Activated CD8-positive, alpha-beta T cell treated with anti-CD3 and anti-CD28 coated beads, Interleukin-2, amount 10 ng/mL, durations not matched to agents 7 days and 5 days (primary cell): ENCODE data around the gene KCNQ4. TPM values are rescaled to one million over a fixed set of nuclear protein-coding genes. Genes with fewer than 3 reads are reported as not detected.

Experiments
- ATAC-seq: fragments of 150-1000 bp; cut with Tn5 transposase; one replicate; pipeline ENCODE4 v1.10.0; 2021; ENCODE audit warnings: moderate library complexity
- CTCF ChIA-PET: fragments of 350-600 bp; sonication (Branson Sonifier 250); formaldehyde crosslinking; loops from one replicate; lab custom pipeline; 2021; ENCODE audit warnings: antibody characterized with exemption; lab: Charles Lee
- POLR2A ChIA-PET: fragments of 350-600 bp; sonication (Branson Sonifier 250); formaldehyde crosslinking; loops from one replicate; lab custom pipeline; 2021; ENCODE audit warnings: antibody characterized with exemption; lab: Charles Lee
- DNase-seq: peaks from one replicate; pipeline ENCODE4 v3.0.0-alpha.2; 2020
- H3K27ac Mint-ChIP-seq: one replicate; pipeline ENCODE4 v1.8.0; 2021; ENCODE audit warnings: mild to moderate bottlenecking, mixed read lengths
- H3K27me3 Mint-ChIP-seq: one replicate; pipeline ENCODE4 v1.8.0; 2021; ENCODE audit warnings: low read depth, mixed read lengths
- H3K36me3 Mint-ChIP-seq: one replicate; pipeline ENCODE4 v1.8.0; 2021; ENCODE audit warnings: low read depth, mixed read lengths
- H3K4me1 Mint-ChIP-seq: one replicate; pipeline ENCODE4 v1.8.0; 2021; ENCODE audit warnings: low read depth, mixed read lengths
- H3K4me3 Mint-ChIP-seq: one replicate; pipeline ENCODE4 v1.8.0; 2021; ENCODE audit warnings: mild to moderate bottlenecking, mixed read lengths
- H3K9me3 Mint-ChIP-seq: one replicate; pipeline ENCODE4 v1.8.0; 2022; ENCODE audit warnings: mixed read lengths; ENCODE audit not compliant: insufficient read depth
- total RNA-seq, 2 experiments: library from RNA; stranded (reverse); gene quantifications; one replicate each; pipeline ENCODE4 v1.2.3, GENCODE V29; 2021

The KCNQ4 gene
- total RNA-seq, 2 experiments from 2014 or later = 0.73 to 0.87 TPM

GRCh38 chr1:40780678-40781607 is 2.6 kb upstream of the KCNQ4 start:
- peaks cover 18% of the 10 kb centered on the region for H3K36me3 Mint-ChIP-seq
- POLR2A ChIA-PET = interaction anchor here (1.7 kb wide), 1 partner anchor 69 kb away, joined by 5 read pairs; no protein-coding TSS in a partner anchor

GRCh38 chr1:40781608-40781971 is 2.0 kb upstream of the KCNQ4 start:
- ATAC-seq = no peak
- Mint-ChIP-seq H3K4me3 (no peak overlapping the region), H3K36me3 (peaks cover 11% of the 10 kb centered on the region), H3K4me1 (peaks cover 30% of the 10 kb centered on the region), H3K27ac (no peak overlapping the region), H3K9me3 (peaks cover 3% of the 10 kb centered on the region), H3K27me3 (peaks cover 27% of the 10 kb centered on the region)
- ChIA-PET CTCF (interaction anchor here (1.1 kb wide), 2 partner anchors 16 to 169 kb away, joined by 3 to 4 read pairs; no protein-coding TSS in a partner anchor), POLR2A (no interaction called here)
- no peak for DNase-seq

More at GRCh38 chr1:40780678-40781607, 2.6 kb upstream of the KCNQ4 start:
- Mint-ChIP-seq H3K9me3 (peaks cover 3% of the 10 kb centered on the region), H3K27ac (no peak overlapping the region), H3K4me3 (no peak overlapping the region), H3K4me1 (peaks cover 27% of the 10 kb centered on the region), H3K27me3 (peaks cover 27% of the 10 kb centered on the region)
- DNase-seq = no peak
- CTCF ChIA-PET = interaction anchor here (1.1 to 1.3 kb wide), 3 partner anchors 17 to 168 kb away, joined by 3 to 4 read pairs (median 3); no protein-coding TSS in a partner anchor
- ATAC-seq = no peak

DNA sequence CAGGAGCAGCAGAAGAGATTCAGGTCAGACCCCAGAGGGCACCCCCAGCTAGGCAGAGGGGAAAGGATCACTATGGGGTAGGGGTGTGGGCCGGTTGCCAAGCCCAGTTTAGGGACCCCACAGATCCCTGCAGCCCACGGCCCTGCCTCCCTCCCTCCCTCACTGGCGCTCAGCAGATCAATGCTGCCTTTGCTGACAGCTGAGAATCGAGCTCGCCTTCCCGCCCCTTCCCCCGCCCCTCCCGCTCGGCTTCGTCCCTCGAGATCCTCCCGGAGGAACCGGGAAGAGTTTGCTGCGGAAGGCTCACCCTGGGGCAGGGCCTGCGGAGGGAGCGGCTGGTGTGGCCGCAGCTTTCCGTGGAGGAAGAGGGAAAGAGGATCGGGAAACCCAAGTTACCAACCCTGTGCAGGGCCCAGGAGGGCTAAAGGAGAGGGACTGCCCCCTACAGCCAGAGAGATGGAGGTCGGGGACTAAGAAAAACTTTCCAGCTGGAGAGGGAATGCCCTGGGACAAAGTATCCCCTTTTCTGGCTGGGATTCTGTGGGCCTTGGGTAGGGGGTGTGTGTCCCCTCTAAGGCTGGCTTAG is 1.1 kb upstream of the KCNQ4 start:
- ChIA-PET POLR2A (interaction anchor here (1.2 kb wide), 1 partner anchor 13 kb away, joined by 5 read pairs; no protein-coding TSS in a partner anchor), CTCF (interaction anchor here (1.1 to 1.2 kb wide), 2 partner anchors 26 to 67 kb away, joined by 3 to 4 read pairs; no protein-coding TSS in a partner anchor)
- H3K4me1 Mint-ChIP-seq = peaks cover 33% of the 10 kb centered on the region
- ATAC-seq (no peak), DNase-seq (no peak)
- H3K27ac Mint-ChIP-seq = no peak overlapping the region
- H3K9me3 Mint-ChIP-seq = peaks cover under 1% of the 10 kb centered on the region
- H3K36me3 Mint-ChIP-seq = peaks cover 4% of the 10 kb centered on the region
- H3K27me3 Mint-ChIP-seq = peaks cover 27% of the 10 kb centered on the region
- no peak overlapping the region for H3K4me3 Mint-ChIP-seq

- Mint-ChIP-seq H3K36me3 (no peaks in the 10 kb centered on the region), H3K4me3 (peak overlapping the region; percentile 17), H3K27me3 (peaks cover 27% of the 10 kb centered on the region), H3K4me1 (peaks cover 26% of the 10 kb centered on the region), H3K9me3 (no peaks in the 10 kb centered on the region), H3K27ac (no peak overlapping the region)
- POLR2A ChIA-PET = no interaction called here
- no peak for DNase-seq
- CTCF ChIA-PET = interaction anchor here (1.1 to 2.1 kb wide), 2 partner anchors 10 to 20 kb away, joined by 3 to 7 read pairs; no protein-coding TSS in a partner anchor
- ATAC-seq = peak; percentile 47
Observed at GRCh38 chr1:40784141-40784770, 669 bp downstream of the KCNQ4 start.

- Mint-ChIP-seq H3K4me3 (peak overlapping the region; percentile 17), H3K27me3 (peaks cover 27% of the 10 kb centered on the region), H3K9me3 (no peaks in the 10 kb centered on the region), H3K4me1 (peaks cover 26% of the 10 kb centered on the region), H3K36me3 (no peaks in the 10 kb centered on the region), H3K27ac (no peak overlapping the region)
- POLR2A ChIA-PET = no interaction called here
- CTCF ChIA-PET = interaction anchor here (1.1 to 2.1 kb wide), 2 partner anchors 10 to 20 kb away, joined by 3 to 7 read pairs; no protein-coding TSS in a partner anchor
- ATAC-seq (no peak), DNase-seq (no peak)
Observed at GRCh38 chr1:40784771-40785151, 1.2 kb downstream of the KCNQ4 start.

- H3K9me3 Mint-ChIP-seq = no peaks in the 10 kb centered on the region
- H3K27ac Mint-ChIP-seq = no peak overlapping the region
- H3K4me1 Mint-ChIP-seq = peaks cover 23% of the 10 kb centered on the region
- H3K27me3 Mint-ChIP-seq = peaks cover 27% of the 10 kb centered on the region
- POLR2A ChIA-PET = no interaction called here
- CTCF ChIA-PET = interaction anchor here (2.1 kb wide), 1 partner anchor 11 kb away, joined by 7 read pairs; no protein-coding TSS in a partner anchor
- no peak for ATAC-seq
- H3K36me3 Mint-ChIP-seq = no peaks in the 10 kb centered on the region
- H3K4me3 Mint-ChIP-seq = no peak overlapping the region
- DNase-seq = no peak
Observed at GRCh38 chr1:40785446-40785845, 1.9 kb downstream of the KCNQ4 start.

GRCh38 chr1:40786171-40786994 is 2.8 kb downstream of the KCNQ4 start:
- Mint-ChIP-seq H3K27me3 (peaks cover 27% of the 10 kb centered on the region), H3K27ac (no peak overlapping the region), H3K9me3 (no peaks in the 10 kb centered on the region), H3K4me1 (peaks cover 21% of the 10 kb centered on the region), H3K4me3 (no peak overlapping the region), H3K36me3 (no peaks in the 10 kb centered on the region)
- POLR2A ChIA-PET = no interaction called here
- DNase-seq (no peak), ATAC-seq (no peak)
- CTCF ChIA-PET = interaction anchor here (0.9 to 4.9 kb wide), 2 partner anchors 11 to 13 kb away, joined by 3 to 28 read pairs; no protein-coding TSS in a partner anchor

DNA sequence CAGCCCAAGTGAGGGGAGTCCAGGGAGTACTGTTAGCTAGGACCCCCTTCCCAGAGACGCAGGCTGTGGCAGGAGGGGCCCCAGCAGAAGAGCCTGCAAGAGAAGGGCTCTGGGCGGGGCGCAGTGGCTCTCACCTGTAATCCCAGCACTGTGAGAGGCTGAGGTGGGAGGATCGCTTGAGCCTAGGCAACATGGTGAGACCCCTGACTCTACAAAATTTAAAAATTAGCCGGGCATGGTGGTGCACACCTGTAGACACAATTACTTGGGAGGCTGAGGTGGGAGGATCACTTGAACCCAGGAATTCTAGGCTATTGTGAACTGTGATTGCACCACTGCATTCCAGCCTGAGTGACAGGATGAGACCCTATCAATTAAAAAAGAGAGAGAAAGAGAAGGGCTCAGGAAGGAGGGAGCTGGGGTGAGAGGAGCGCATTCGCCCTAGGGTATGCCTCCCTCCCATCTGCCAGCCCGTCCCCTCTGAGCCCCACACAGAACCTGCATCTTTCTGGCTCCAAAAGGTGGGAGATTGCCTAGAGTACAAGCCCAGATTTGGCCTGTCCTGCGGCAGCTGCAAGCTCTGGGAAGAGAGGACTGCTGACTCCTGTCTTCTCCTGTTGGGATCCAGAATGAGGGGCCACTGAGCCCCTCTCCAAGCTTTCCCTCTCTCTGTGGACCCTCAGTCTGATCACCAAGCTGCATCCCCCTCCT is 3.6 kb downstream of the KCNQ4 start:
- no peaks in the 10 kb centered on the region for H3K9me3 Mint-ChIP-seq
- H3K27ac Mint-ChIP-seq = no peak overlapping the region
- no peak for ATAC-seq
- DNase-seq = no peak
- CTCF ChIA-PET = interaction anchor here (0.9 to 4.9 kb wide), 2 partner anchors 12 kb away, joined by 3 to 28 read pairs; no protein-coding TSS in a partner anchor
- H3K4me3 Mint-ChIP-seq = no peak overlapping the region
- POLR2A ChIA-PET = no interaction called here
- peaks cover 21% of the 10 kb centered on the region for H3K4me1 Mint-ChIP-seq
- peaks cover 21% of the 10 kb centered on the region for H3K27me3 Mint-ChIP-seq
- no peaks in the 10 kb centered on the region for H3K36me3 Mint-ChIP-seq

- ATAC-seq (no peak), DNase-seq (no peak)
- ChIA-PET POLR2A (no interaction called here), CTCF (interaction anchor here (4.9 kb wide), 1 partner anchor 13 kb away, joined by 28 read pairs; no protein-coding TSS in a partner anchor)
- no peaks in the 10 kb centered on the region for H3K9me3 Mint-ChIP-seq
- no peak overlapping the region for H3K4me3 Mint-ChIP-seq
- H3K36me3 Mint-ChIP-seq = no peaks in the 10 kb centered on the region
- peaks cover 17% of the 10 kb centered on the region for H3K27me3 Mint-ChIP-seq
- peaks cover 19% of the 10 kb centered on the region for H3K4me1 Mint-ChIP-seq
- no peak overlapping the region for H3K27ac Mint-ChIP-seq
Observed at GRCh38 chr1:40787737-40788560, 4.4 kb downstream of the KCNQ4 start.
